ENCODE data around the gene TTC34. TPM values are rescaled to one million over a fixed set of nuclear protein-coding genes. Genes with fewer than 3 reads are reported as not detected.
"Not testable (repeated sequence)": the region's sequence is repeated elsewhere in the genome, so short reads cannot be mapped to it uniquely, and the experiment has no call there.

TTC34 gene
- total RNA-seq, 1 donor from 2014 or later, result 3.6 TPM

DNA sequence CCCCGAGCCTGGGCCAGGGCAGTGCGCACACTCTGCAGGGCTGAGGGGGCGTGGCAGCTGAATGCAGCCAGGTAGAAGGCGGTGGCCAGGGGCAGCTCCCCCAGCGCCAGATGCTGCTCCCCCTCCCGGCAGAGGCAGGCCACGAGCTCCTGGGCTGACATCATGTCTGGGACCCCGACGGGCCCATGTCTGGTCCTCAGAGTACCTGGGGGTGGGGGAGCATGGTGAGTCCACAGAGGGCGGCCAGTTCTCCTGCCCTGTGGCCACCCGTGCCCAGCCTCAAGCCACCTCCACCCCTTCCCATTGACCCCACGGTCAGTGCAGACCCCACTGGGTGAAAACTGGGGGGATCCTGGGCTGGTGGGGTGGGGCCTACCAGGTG is 838 bp downstream of the TTC34 start:
- H3K27me3 Mint-ChIP-seq (ENCODE audit: low read depth), result no peaks in the 10 kb centered on the region
- DNase-seq (ENCODE audit: low spot score in 2 of 2, unreplicated experiment in 2 of 2), result no peak
- H3K9me3 Mint-ChIP-seq, result peaks cover 24% of the 10 kb centered on the region
- no peaks in the 10 kb centered on the region for H3K4me1 Mint-ChIP-seq
- peaks cover 5% of the 10 kb centered on the region for H3K36me3 Mint-ChIP-seq
- TF ChIP-seq, protein P1, sequence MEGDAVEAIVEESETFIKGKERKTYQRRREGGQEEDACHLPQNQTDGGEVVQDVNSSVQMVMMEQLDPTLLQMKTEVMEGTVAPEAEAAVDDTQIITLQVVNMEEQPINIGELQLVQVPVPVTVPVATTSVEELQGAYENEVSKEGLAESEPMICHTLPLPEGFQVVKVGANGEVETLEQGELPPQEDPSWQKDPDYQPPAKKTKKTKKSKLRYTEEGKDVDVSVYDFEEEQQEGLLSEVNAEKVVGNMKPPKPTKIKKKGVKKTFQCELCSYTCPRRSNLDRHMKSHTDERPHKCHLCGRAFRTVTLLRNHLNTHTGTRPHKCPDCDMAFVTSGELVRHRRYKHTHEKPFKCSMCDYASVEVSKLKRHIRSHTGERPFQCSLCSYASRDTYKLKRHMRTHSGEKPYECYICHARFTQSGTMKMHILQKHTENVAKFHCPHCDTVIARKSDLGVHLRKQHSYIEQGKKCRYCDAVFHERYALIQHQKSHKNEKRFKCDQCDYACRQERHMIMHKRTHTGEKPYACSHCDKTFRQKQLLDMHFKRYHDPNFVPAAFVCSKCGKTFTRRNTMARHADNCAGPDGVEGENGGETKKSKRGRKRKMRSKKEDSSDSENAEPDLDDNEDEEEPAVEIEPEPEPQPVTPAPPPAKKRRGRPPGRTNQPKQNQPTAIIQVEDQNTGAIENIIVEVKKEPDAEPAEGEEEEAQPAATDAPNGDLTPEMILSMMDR (IDR thresholded peaks at IDR 0.05; ENCODE audit: unreplicated experiment), result no peak
- H3K4me3 Mint-ChIP-seq, result no peak overlapping the region
- H3K27ac Mint-ChIP-seq, result no peak overlapping the region

- Mint-ChIP-seq H3K9me3 (peaks cover 30% of the 10 kb centered on the region), H3K27ac (no peak overlapping the region), H3K4me3 (no peak overlapping the region), H3K27me3 (ENCODE audit: low read depth) (no peaks in the 10 kb centered on the region), H3K4me1 (no peaks in the 10 kb centered on the region), H3K36me3 (peaks cover 5% of the 10 kb centered on the region)
- TF ChIP-seq, protein P1 (IDR thresholded peaks at IDR 0.05; ENCODE audit: unreplicated experiment), result no peak
- no peak for DNase-seq (ENCODE audit: low spot score in 2 of 2, unreplicated experiment in 2 of 2)
Measured at GRCh38 chr1:2799811-2800663, 1.5 kb downstream of the TTC34 start.

DNA sequence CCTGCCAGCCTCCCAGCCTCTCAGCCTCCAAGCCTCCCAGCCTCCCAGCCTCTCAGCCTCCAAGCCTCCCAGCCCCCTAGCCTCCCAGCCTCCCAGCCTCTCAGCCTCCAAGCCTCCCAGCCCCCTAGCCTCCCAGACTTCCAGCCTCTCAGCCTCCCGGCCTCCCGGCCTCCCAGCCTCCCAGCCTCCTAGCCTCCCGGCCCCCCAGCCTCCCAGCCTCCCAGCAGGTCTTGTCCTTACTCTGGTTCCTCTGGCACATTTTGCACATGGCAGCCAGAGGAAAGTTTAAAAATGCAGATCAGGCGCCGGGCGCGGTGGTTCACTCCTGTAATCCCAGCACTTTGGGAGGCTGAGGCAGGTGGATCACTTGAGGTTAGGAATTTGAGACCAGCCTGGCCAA is 2.5 kb downstream of the TTC34 start:
- H3K27me3 Mint-ChIP-seq (ENCODE audit: low read depth); H3K4me3 Mint-ChIP-seq; H3K4me1 Mint-ChIP-seq; H3K36me3 Mint-ChIP-seq; H3K27ac Mint-ChIP-seq; DNase-seq (ENCODE audit: low spot score in 2 of 2, unreplicated experiment in 2 of 2): not testable (repeated sequence)
- H3K9me3 Mint-ChIP-seq, result peaks cover 33% of the 10 kb centered on the region

- Mint-ChIP-seq H3K4me3 (no peak overlapping the region), H3K36me3 (peaks cover 5% of the 10 kb centered on the region), H3K4me1 (no peaks in the 10 kb centered on the region), H3K27me3 (ENCODE audit: low read depth) (no peaks in the 10 kb centered on the region), H3K9me3 (peaks cover 45% of the 10 kb centered on the region), H3K27ac (no peak overlapping the region)
- DNase-seq (ENCODE audit: low spot score in 2 of 2, unreplicated experiment in 2 of 2), result no peak
- TF ChIP-seq, protein P1 (IDR thresholded peaks at IDR 0.05; ENCODE audit: unreplicated experiment), result no peak
Measured at GRCh38 chr1:2797741-2798016, 3.8 kb downstream of the TTC34 start.

- Mint-ChIP-seq H3K27ac (no peak overlapping the region), H3K27me3 (ENCODE audit: low read depth) (no peaks in the 10 kb centered on the region)
Measured at GRCh38 chr1:2796890-2797740, 4.4 kb downstream of the TTC34 start.

More at GRCh38 chr1:2796890-2797740, 4.4 kb downstream of the TTC34 start:
- H3K9me3 Mint-ChIP-seq, result peaks cover 50% of the 10 kb centered on the region
- H3K36me3 Mint-ChIP-seq, result peaks cover 5% of the 10 kb centered on the region
- no peak overlapping the region for H3K4me3 Mint-ChIP-seq
- H3K4me1 Mint-ChIP-seq, result no peaks in the 10 kb centered on the region
- TF ChIP-seq, protein P1 (IDR thresholded peaks at IDR 0.05; ENCODE audit: unreplicated experiment), result no peak
- no peak for DNase-seq (ENCODE audit: low spot score in 2 of 2, unreplicated experiment in 2 of 2)

Measured in mesothelial cell of epicardium (in vitro differentiated cells).